Prostate gland (tissue), 2 donors: ENCODE measurements around the gene NDRG2.

Source experiments
- CTCF ChIP-seq, 4 experiments: fragments of 200-600 bp in 2 of 4; fragments of 450-650 bp in 2 of 4; sonication (generic) in 2 of 4; IDR thresholded peaks; 1 replicate in 3 of 4; 2 replicates in 1 of 4; pipeline ENCODE4 v1.5.1; 2016 to 2019; ENCODE audit warnings: antibody characterized with exemption in 4 of 4, mild to moderate bottlenecking in 2 of 4, moderate library complexity in 2 of 4
- POLR2A ChIP-seq: fragments of 450-650 bp; IDR thresholded peaks from one replicate; pipeline ENCODE4 v1.6.1; 2016; ENCODE audit warnings: antibody characterized with exemption, mild to moderate bottlenecking
- POLR2AphosphoS5 ChIP-seq: sonication (generic); formaldehyde crosslinking; IDR thresholded peaks from one replicate; pipeline ENCODE4 v1.6.1; 2017; ENCODE audit warnings: antibody characterized with exemption

DNA sequence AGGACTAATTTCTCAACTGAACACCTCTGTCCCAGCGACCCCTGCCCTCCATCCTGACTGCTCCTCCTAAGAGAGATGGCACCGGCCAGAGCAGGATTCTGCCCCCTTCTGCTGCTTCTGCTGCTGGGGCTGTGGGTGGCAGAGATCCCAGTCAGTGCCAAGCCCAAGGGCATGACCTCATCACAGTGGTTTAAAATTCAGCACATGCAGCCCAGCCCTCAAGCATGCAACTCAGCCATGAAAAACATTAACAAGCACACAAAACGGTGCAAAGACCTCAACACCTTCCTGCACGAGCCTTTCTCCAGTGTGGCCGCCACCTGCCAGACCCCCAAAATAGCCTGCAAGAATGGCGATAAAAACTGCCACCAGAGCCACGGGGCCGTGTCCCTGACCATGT is 18.1 kb upstream of the NDRG2 start:
- no peak for TF ChIP-seq POLR2AphosphoS5
- TF ChIP-seq CTCF (IDR thresholded peaks at IDR 0.05), result no peak
- no peak for TF ChIP-seq POLR2A
